ENCODE measurements around the gene CACHD1. TPM values are rescaled to one million over a fixed set of nuclear protein-coding genes. Genes with fewer than 3 reads are reported as not detected.

The CACHD1 gene
- total RNA-seq, 1 experiment from 2014 or later: 29.9 TPM

GRCh38 chr1:64499966-64500365, 30.0 kb downstream of the CACHD1 start:
- no peak overlapping the region for H3K27ac ChIP-seq (ENCODE audit: low read length)
- no peaks in the 10 kb centered on the region; the same call in 1 of the 2 replicates for H3K36me3 ChIP-seq (ENCODE audit: control insufficient read depth, insufficient read depth, low read length)
- intact Hi-C loops (cut with micrococcal nuclease; ENCODE audit: unreplicated experiment): no loop called here
- peaks cover 37% of the 10 kb centered on the region for H3K4me1 ChIP-seq (ENCODE audit: control insufficient read depth, insufficient read depth, low read length)
- DNase-seq (ENCODE audit: low read depth, low spot score) (no peak), ATAC-seq (peak; percentile 66; the same call in 1 of the 2 replicates)
- no peak overlapping the region for H3K4me3 ChIP-seq (ENCODE audit: low read depth in 2 of 2, low read length in 2 of 2)
- H3K9me3 ChIP-seq (ENCODE audit: control insufficient read depth, insufficient read depth, low read depth, low read length): no peaks in the 10 kb centered on the region
- no peaks in the 10 kb centered on the region for H3K27me3 ChIP-seq (ENCODE audit: control insufficient read depth, insufficient read depth, low read length)
- ChIA-PET POLR2A (interaction anchor here (0.6 kb wide), 1 partner anchor 135 kb away, joined by 11 read pairs; no protein-coding TSS in a partner anchor), CTCF (no interaction called here)
- in situ Hi-C loops (cut with HindIII; ENCODE audit: low pct_unique_long_range_greater_than_20kb, low sequenced_read_pairs): no loop called here
- TF ChIP-seq REST (IDR thresholded peaks at IDR 0.05; ENCODE audit: insufficient read depth in 1 of 2, low read depth in 2 of 2, low read length in 1 of 2) (no peak), CTCF (IDR thresholded peaks at IDR 0.05) (peak; percentile 34)
- no TSS peak for BruUV-seq (replicated peaks)

- ATAC-seq: no peak
- H3K9me3 ChIP-seq (ENCODE audit: control insufficient read depth, insufficient read depth, low read depth, low read length): no peaks in the 10 kb centered on the region
- H3K4me1 ChIP-seq (ENCODE audit: control insufficient read depth, insufficient read depth, low read length): peaks cover 38% of the 10 kb centered on the region
- no peak for DNase-seq (ENCODE audit: low read depth, low spot score)
- ChIA-PET POLR2A (interaction anchor here (0.6 kb wide), 1 partner anchor 600 kb away, joined by 4 read pairs; no protein-coding TSS in a partner anchor), CTCF (no interaction called here)
- BruUV-seq (replicated peaks): no TSS peak
- intact Hi-C loops (cut with micrococcal nuclease; ENCODE audit: unreplicated experiment): no loop called here
- H3K4me3 ChIP-seq (ENCODE audit: low read depth in 2 of 2, low read length in 2 of 2): no peak overlapping the region
- in situ Hi-C loops (cut with HindIII; ENCODE audit: low pct_unique_long_range_greater_than_20kb, low sequenced_read_pairs): no loop called here
- no peak for TF ChIP-seq POLR2AphosphoS5 (IDR thresholded peaks at IDR 0.05; ENCODE audit: low read depth, low read length)
- TF ChIP-seq CTCF (IDR thresholded peaks at IDR 0.05): no peak
- no peak for TF ChIP-seq REST (IDR thresholded peaks at IDR 0.05; ENCODE audit: insufficient read depth in 1 of 2, low read depth in 2 of 2, low read length in 1 of 2)
- no peak for TF ChIP-seq SIN3A (IDR thresholded peaks at IDR 0.05; ENCODE audit: borderline replicate concordance, insufficient read depth, low read depth, low read length)
- no peak for TF ChIP-seq TCF7L2 (IDR thresholded peaks at IDR 0.05; ENCODE audit: low read depth, low read length)
- no peak overlapping the region for H3K27ac ChIP-seq (ENCODE audit: low read length)
- no peaks in the 10 kb centered on the region for H3K27me3 ChIP-seq (ENCODE audit: control insufficient read depth, insufficient read depth, low read length)
- H3K36me3 ChIP-seq (ENCODE audit: control insufficient read depth, insufficient read depth, low read length): no peaks in the 10 kb centered on the region; the same call in 1 of the 2 replicates
Observed at GRCh38 chr1:64502083-64502482, 32.2 kb downstream of the CACHD1 start.
